Measurements from ENCODE around the gene STPG3.
A peak's percentile ranks its signal among the peaks of the same experiment; 100 is the strongest.

Gene STPG3

GRCh38 chr9:137278721-137279711, 27.9 kb downstream of the STPG3 start:
- Mint-ChIP-seq H3K27me3 (ENCODE audit: low read depth) (peaks cover 13% of the 10 kb centered on the region), H3K27ac (no peak overlapping the region), H3K9me3 (no peaks in the 10 kb centered on the region), H3K4me3 (no peak overlapping the region), H3K4me1 (peaks cover 27% of the 10 kb centered on the region), H3K36me3 (ENCODE audit: low read depth) (peaks cover 4% of the 10 kb centered on the region)
- TF ChIP-seq CTCF (IDR thresholded peaks at IDR 0.05; ENCODE audit: unreplicated experiment in 3 of 3) = no peak

GRCh38 chr9:137279741-137280473, 28.8 kb downstream of the STPG3 start:
- Mint-ChIP-seq H3K27ac (no peak overlapping the region), H3K4me1 (peaks cover 22% of the 10 kb centered on the region), H3K27me3 (ENCODE audit: low read depth) (peaks cover 13% of the 10 kb centered on the region), H3K9me3 (no peaks in the 10 kb centered on the region), H3K4me3 (peak overlapping the region in 1 of 3 experiments; percentile 10), H3K36me3 (ENCODE audit: low read depth) (peaks cover 4% of the 10 kb centered on the region)
- no peak for TF ChIP-seq CTCF (IDR thresholded peaks at IDR 0.05; ENCODE audit: unreplicated experiment in 3 of 3)

GRCh38 chr9:137280474-137281344, 29.6 kb downstream of the STPG3 start:
- Mint-ChIP-seq H3K4me3 (no peak overlapping the region), H3K4me1 (peaks cover 15% of the 10 kb centered on the region), H3K27me3 (ENCODE audit: low read depth) (peaks cover 13% of the 10 kb centered on the region), H3K9me3 (no peaks in the 10 kb centered on the region), H3K27ac (no peak overlapping the region), H3K36me3 (ENCODE audit: low read depth) (peaks cover 4% of the 10 kb centered on the region)
- peak; percentile 48 to 75 (median 51) for TF ChIP-seq CTCF (IDR thresholded peaks at IDR 0.05; ENCODE audit: unreplicated experiment in 3 of 3)

- Mint-ChIP-seq H3K9me3 (no peaks in the 10 kb centered on the region), H3K4me1 (peaks cover 13% of the 10 kb centered on the region), H3K36me3 (ENCODE audit: low read depth) (peaks cover 4% of the 10 kb centered on the region), H3K27me3 (ENCODE audit: low read depth) (peaks cover 13% of the 10 kb centered on the region), H3K4me3 (peak overlapping the region; percentile 52 to 66 (median 54)), H3K27ac (no peak overlapping the region)
- TF ChIP-seq CTCF (IDR thresholded peaks at IDR 0.05; ENCODE audit: unreplicated experiment in 3 of 3) = no peak
These were observed 30.4 kb downstream of the STPG3 start for GRCh38 chr9:137281345-137282116.

GRCh38 chr9:137286975-137287383, 35.9 kb downstream of the STPG3 start:
- H3K36me3 Mint-ChIP-seq (ENCODE audit: low read depth) = peaks cover 4% of the 10 kb centered on the region
- H3K27ac Mint-ChIP-seq = no peak overlapping the region
- no peak overlapping the region for H3K4me3 Mint-ChIP-seq
- no peaks in the 10 kb centered on the region for H3K9me3 Mint-ChIP-seq
- peaks cover 10% of the 10 kb centered on the region for H3K4me1 Mint-ChIP-seq
- TF ChIP-seq CTCF (IDR thresholded peaks at IDR 0.05; ENCODE audit: unreplicated experiment in 3 of 3) = peak; percentile 41 to 50 (median 41)
- peaks cover 19% of the 10 kb centered on the region for H3K27me3 Mint-ChIP-seq (ENCODE audit: low read depth)

Measured in nephron (organoid).